ENCODE measurements around the gene NPPC. TPM values are rescaled to one million over a fixed set of nuclear protein-coding genes. Genes with fewer than 3 reads are reported as not detected.

Gene NPPC
- total and polyA plus RNA-seq, 10 of the 15 experiments (the other 5 are each of a cell fraction or from before 2014, with no cell fraction given) = 0.15 TPM; not detected in 9

DNA sequence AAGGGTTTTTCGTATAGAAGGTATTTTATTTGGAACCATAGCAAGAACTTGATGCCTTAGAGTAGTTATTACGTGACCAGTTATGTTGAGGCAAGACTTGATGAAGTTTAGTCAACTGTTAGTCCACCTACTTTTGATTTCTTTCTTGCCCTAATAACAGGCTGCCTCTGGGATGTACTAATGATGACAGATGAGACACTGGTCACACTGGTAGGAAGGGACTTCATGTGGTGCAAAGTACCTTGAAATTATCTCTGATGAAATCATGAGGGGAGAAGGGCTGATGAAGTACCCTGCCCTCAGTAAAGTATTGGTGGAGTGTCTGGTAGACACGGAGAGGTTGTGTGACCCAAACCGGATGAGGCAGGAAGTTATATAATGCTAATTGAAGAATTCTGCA is 40.7 kb upstream of the NPPC start (continued):
- no peak for TF ChIP-seq RELA (IDR thresholded peaks at IDR 0.05; ENCODE audit: borderline replicate concordance, partially characterized antibody)
- TF ChIP-seq, protein P1, sequence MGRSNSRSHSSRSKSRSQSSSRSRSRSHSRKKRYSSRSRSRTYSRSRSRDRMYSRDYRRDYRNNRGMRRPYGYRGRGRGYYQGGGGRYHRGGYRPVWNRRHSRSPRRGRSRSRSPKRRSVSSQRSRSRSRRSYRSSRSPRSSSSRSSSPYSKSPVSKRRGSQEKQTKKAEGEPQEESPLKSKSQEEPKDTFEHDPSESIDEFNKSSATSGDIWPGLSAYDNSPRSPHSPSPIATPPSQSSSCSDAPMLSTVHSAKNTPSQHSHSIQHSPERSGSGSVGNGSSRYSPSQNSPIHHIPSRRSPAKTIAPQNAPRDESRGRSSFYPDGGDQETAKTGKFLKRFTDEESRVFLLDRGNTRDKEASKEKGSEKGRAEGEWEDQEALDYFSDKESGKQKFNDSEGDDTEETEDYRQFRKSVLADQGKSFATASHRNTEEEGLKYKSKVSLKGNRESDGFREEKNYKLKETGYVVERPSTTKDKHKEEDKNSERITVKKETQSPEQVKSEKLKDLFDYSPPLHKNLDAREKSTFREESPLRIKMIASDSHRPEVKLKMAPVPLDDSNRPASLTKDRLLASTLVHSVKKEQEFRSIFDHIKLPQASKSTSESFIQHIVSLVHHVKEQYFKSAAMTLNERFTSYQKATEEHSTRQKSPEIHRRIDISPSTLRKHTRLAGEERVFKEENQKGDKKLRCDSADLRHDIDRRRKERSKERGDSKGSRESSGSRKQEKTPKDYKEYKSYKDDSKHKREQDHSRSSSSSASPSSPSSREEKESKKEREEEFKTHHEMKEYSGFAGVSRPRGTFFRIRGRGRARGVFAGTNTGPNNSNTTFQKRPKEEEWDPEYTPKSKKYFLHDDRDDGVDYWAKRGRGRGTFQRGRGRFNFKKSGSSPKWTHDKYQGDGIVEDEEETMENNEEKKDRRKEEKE (IDR thresholded peaks at IDR 0.05) = no peak
- no peak for TF ChIP-seq CREM (IDR thresholded peaks at IDR 0.05; ENCODE audit: low read depth)
- TF ChIP-seq WRNIP1 (IDR thresholded peaks at IDR 0.05; ENCODE audit: borderline replicate concordance, low read depth, low read length) = no peak

DNA sequence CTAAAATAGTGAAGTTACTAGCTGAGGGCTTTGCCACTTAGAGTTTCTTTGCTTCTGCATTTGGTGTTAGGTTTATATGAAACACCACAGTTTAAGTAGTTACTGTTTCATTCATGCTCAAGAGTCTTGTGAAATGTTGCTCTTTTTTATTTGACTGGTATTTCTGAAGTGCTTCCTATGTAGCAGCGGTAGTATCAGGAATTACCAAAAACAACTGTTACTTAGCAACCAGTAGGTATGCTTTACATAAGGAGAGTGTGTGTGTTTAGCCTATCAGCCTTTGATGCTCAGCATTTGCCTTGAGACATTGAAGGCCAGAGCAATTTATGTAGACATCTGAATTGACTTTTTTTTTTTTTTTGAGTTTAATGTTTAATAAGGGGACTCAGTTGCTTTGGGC is 38.9 kb upstream of the NPPC start:
- Histone ChIP-seq H3K4me3 (no peak overlapping the region), H3K36me3 (ENCODE audit: control insufficient read depth in 2 of 2, insufficient read depth in 2 of 2, low read length in 1 of 2) (no peaks in the 10 kb centered on the region), H3K27me3 (replicated peaks in 1 of 2; ENCODE audit: control insufficient read depth in 2 of 2, insufficient read depth in 2 of 2, low read length in 1 of 2) (no peaks in the 10 kb centered on the region), H2AFZ (ENCODE audit: control insufficient read depth, low read depth, low read length) (no peak overlapping the region), H4K20me1 (ENCODE audit: control insufficient read depth, insufficient read depth) (no peaks in the 10 kb centered on the region), H3K4me1 (ENCODE audit: control insufficient read depth, insufficient read depth, low read length) (peaks cover 3% of the 10 kb centered on the region; the same call in 1 of the 2 replicates), H3K9ac (ENCODE audit: control insufficient read depth, insufficient read depth, low read length) (no peak overlapping the region), H3K27ac (ENCODE audit: control insufficient read depth, insufficient read depth) (no peak overlapping the region), H3K79me2 (ENCODE audit: control insufficient read depth, insufficient read depth, low read length) (peaks cover 19% of the 10 kb centered on the region), H3K9me3 (replicated peaks; ENCODE audit: control insufficient read depth, insufficient read depth, low read length) (peaks cover 9% of the 10 kb centered on the region), H3K4me2 (ENCODE audit: control insufficient read depth, insufficient read depth) (no peak overlapping the region)
- SMC1A ChIA-PET (ENCODE audit: uncharacterized antibody, unreplicated experiment) = interaction anchor here (0.7 to 0.9 kb wide), 2 partner anchors 8 to 14 kb away, joined by 3 to 5 read pairs; no protein-coding TSS in a partner anchor
- POLR2A ChIA-PET = interaction anchor here (1.1 kb wide), 1 partner anchor 11 kb away, joined by 3 read pairs; no protein-coding TSS in a partner anchor
- RAD21 ChIA-PET (ENCODE audit: unreplicated experiment) = no interaction called here
- FAIRE-seq = no peak
- DNase-seq (ENCODE audit: low read depth, low spot score) = no peak
- ATAC-seq = no peak
- in situ Hi-C loops (cut with MboI) (no loop called here), intact Hi-C loops (cut with micrococcal nuclease; ENCODE audit: unreplicated experiment) (no loop called here)
- CTCF ChIA-PET = no interaction called here
- WGBS (ENCODE audit: insufficient coverage, insufficient replicate concordance, low lambda C conversion rate, missing lambda C conversion rate) = 32% methylated on average over 1 of the region's 1 CpG
- no TSS peak for BruUV-seq (replicated peaks)
- no peak for TF ChIP-seq NR2F1 (conservative IDR thresholded peaks at IDR 0.05)
- TF ChIP-seq CEBPB (IDR thresholded peaks at IDR 0.05; ENCODE audit: borderline replicate concordance in 1 of 2, low read depth in 2 of 2, low read length in 2 of 2) = no peak
- no peak for TF ChIP-seq SIN3A (IDR thresholded peaks at IDR 0.05; ENCODE audit: low read depth, low read length)
- TF ChIP-seq, protein P2, sequence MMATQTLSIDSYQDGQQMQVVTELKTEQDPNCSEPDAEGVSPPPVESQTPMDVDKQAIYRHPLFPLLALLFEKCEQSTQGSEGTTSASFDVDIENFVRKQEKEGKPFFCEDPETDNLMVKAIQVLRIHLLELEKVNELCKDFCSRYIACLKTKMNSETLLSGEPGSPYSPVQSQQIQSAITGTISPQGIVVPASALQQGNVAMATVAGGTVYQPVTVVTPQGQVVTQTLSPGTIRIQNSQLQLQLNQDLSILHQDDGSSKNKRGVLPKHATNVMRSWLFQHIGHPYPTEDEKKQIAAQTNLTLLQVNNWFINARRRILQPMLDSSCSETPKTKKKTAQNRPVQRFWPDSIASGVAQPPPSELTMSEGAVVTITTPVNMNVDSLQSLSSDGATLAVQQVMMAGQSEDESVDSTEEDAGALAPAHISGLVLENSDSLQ (IDR thresholded peaks at IDR 0.05) = no peak
- TF ChIP-seq IRF4 (IDR thresholded peaks at IDR 0.05; ENCODE audit: low read depth, low read length) = no peak
- TF ChIP-seq BRCA1 (IDR thresholded peaks at IDR 0.05; ENCODE audit: low read depth, low read length) = no peak
- no peak for TF ChIP-seq ZNF274 (IDR thresholded peaks at IDR 0.05; ENCODE audit: insufficient read depth, insufficient read length)
- TF ChIP-seq, protein P3, sequence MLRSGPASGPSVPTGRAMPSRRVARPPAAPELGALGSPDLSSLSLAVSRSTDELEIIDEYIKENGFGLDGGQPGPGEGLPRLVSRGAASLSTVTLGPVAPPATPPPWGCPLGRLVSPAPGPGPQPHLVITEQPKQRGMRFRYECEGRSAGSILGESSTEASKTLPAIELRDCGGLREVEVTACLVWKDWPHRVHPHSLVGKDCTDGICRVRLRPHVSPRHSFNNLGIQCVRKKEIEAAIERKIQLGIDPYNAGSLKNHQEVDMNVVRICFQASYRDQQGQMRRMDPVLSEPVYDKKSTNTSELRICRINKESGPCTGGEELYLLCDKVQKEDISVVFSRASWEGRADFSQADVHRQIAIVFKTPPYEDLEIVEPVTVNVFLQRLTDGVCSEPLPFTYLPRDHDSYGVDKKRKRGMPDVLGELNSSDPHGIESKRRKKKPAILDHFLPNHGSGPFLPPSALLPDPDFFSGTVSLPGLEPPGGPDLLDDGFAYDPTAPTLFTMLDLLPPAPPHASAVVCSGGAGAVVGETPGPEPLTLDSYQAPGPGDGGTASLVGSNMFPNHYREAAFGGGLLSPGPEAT (IDR thresholded peaks at IDR 0.05; ENCODE audit: low read depth) = no peak
- no peak for TF ChIP-seq ASH2L (IDR thresholded peaks at IDR 0.05; ENCODE audit: borderline replicate concordance, low read depth)
- TF ChIP-seq, protein P4, sequence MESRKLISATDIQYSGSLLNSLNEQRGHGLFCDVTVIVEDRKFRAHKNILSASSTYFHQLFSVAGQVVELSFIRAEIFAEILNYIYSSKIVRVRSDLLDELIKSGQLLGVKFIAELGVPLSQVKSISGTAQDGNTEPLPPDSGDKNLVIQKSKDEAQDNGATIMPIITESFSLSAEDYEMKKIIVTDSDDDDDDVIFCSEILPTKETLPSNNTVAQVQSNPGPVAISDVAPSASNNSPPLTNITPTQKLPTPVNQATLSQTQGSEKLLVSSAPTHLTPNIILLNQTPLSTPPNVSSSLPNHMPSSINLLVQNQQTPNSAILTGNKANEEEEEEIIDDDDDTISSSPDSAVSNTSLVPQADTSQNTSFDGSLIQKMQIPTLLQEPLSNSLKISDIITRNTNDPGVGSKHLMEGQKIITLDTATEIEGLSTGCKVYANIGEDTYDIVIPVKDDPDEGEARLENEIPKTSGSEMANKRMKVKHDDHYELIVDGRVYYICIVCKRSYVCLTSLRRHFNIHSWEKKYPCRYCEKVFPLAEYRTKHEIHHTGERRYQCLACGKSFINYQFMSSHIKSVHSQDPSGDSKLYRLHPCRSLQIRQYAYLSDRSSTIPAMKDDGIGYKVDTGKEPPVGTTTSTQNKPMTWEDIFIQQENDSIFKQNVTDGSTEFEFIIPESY (IDR thresholded peaks at IDR 0.05) = no peak
- no peak for TF ChIP-seq HDAC2 (IDR thresholded peaks at IDR 0.05)
- no peak for TF ChIP-seq NFXL1 (IDR thresholded peaks at IDR 0.05; ENCODE audit: borderline replicate concordance)
- no peak for TF ChIP-seq RCOR1 (conservative IDR thresholded peaks at IDR 0.05; ENCODE audit: low read depth, low read length)
- no peak for TF ChIP-seq ZNF207 (IDR thresholded peaks at IDR 0.05; ENCODE audit: borderline replicate concordance)
